GM12801 (cell line): ENCODE results near the gene U2AF2.

Experiments used
- TF ChIP-seq, protein P1 (sequence below): IDR thresholded peaks from one replicate; pipeline ENCODE4 v1.5.1; 2011; ENCODE audit warnings: control low read depth; ENCODE audit not compliant: insufficient read length; ENCODE audit errors: extremely low read depth

Gene U2AF2

GRCh38 chr19:55635856-55636440 lies 18.9 kb upstream of the U2AF2 start:
- TF ChIP-seq, protein P1, sequence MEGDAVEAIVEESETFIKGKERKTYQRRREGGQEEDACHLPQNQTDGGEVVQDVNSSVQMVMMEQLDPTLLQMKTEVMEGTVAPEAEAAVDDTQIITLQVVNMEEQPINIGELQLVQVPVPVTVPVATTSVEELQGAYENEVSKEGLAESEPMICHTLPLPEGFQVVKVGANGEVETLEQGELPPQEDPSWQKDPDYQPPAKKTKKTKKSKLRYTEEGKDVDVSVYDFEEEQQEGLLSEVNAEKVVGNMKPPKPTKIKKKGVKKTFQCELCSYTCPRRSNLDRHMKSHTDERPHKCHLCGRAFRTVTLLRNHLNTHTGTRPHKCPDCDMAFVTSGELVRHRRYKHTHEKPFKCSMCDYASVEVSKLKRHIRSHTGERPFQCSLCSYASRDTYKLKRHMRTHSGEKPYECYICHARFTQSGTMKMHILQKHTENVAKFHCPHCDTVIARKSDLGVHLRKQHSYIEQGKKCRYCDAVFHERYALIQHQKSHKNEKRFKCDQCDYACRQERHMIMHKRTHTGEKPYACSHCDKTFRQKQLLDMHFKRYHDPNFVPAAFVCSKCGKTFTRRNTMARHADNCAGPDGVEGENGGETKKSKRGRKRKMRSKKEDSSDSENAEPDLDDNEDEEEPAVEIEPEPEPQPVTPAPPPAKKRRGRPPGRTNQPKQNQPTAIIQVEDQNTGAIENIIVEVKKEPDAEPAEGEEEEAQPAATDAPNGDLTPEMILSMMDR, result no peak

- TF ChIP-seq, protein P1, result no peak
Measured at GRCh38 chr19:55636723-55637122, 18.1 kb upstream of the U2AF2 start.

- TF ChIP-seq, protein P1, result no peak
Measured at GRCh38 chr19:55637534-55637933, 17.3 kb upstream of the U2AF2 start.

DNA sequence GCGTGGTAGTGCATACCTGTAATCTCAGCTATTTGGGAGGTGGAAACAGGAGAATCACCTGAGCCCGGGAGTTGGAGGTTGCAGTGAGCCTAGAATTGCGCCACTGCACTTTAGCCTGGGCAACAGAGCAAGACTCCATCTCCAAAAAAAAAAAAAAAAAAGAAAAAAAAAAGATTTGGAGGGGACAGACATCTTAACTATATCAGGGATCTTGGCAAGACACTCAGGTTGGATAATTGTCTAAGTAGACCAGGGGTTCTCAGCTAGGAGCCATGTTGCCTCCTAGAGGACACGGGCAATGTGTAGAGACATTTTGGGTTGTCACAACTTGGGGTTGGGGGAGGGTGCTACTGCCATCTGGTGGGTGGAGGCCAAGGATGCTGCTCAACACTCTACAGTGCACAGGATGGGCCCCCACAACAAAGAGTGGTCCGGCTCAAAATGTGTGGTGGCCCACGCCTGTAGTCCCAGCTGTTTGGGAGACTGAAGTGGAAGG lies 15.9 kb upstream of the U2AF2 start:
- TF ChIP-seq, protein P1, result no peak

GRCh38 chr19:55640043-55640576 lies 14.7 kb upstream of the U2AF2 start:
- TF ChIP-seq, protein P1, result no peak

- TF ChIP-seq, protein P1, result no peak
Measured at GRCh38 chr19:55640577-55641425, 14.0 kb upstream of the U2AF2 start, which contains the start of gene ZNF580. ZNF580 (plus strand) TSS chr19:55641002; CDS start chr19:55642509, 1,507 bp downstream.

GRCh38 chr19:55641426-55642152 lies 13.2 kb upstream of the U2AF2 start:
- TF ChIP-seq, protein P1, result no peak
